Kidney glomerular epithelial cell (primary cell): ENCODE results near the gene TGFB1.

Experiments
- DNase-seq: peaks from one replicate; lab custom pipeline; 2025; lab: John Stamatoyannopoulos, UW

Gene TGFB1

GRCh38 chr19:41321204-41321599, 32.5 kb downstream of the TGFB1 start:
- no peak for DNase-seq

- DNase-seq, result no peak
Measured at GRCh38 chr19:41320568-41320967, 33.2 kb downstream of the TGFB1 start.

GRCh38 chr19:41320185-41320518, 33.6 kb downstream of the TGFB1 start:
- no peak for DNase-seq

GRCh38 chr19:41319500-41320184, 34.1 kb downstream of the TGFB1 start:
- no peak for DNase-seq

GRCh38 chr19:41318696-41319499, 34.8 kb downstream of the TGFB1 start:
- DNase-seq, result no peak

DNA sequence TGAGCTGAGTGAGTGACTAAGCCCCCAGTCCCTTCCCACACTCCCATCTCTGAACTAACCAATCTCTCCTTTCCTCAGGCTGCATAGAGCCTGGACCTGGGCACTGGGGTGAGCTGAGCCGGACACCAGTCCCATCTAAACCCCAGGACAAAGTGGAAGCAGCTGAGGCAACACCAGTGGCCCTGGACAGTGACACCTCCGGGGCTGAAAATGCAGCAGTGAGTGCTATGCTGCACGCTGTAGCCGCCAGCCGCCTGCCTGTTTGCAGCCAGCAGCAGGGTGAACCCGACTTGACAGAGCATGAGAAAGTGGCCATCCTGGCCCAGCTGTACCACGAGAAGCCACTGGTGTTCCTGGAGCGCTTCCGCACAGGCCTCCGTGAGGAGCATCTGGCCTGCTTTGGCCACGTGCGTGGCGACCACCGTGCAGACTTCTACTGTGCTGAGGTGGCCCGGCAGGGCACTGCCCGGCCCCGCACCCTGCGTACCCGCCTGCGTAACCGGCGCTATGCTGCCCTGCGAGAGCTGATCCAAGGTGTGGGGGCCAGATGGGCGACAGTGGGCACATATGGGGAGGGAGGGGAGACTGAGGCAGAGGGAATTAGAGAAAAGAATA, 37.3 kb downstream of the TGFB1 start:
- DNase-seq, result no peak

DNA sequence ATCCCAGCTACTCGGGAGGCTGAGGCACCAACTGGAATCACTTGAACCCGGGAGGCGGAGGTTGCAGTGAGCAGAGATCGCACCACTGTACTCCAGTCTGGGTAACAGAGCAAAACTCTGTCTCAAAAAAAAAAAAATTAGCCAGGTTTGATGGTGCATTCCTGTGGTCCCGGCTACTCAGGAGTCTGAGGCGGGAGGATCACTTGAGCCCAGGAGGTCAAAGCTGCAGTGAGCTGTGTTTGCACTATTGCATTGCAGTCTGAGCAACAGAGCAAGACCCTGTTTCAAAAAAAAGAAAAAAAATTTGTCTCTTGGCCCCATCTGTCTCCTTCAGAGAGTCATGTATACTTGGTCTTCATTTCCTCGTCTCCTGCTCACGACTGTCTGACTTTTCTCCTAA, 42.1 kb downstream of the TGFB1 start:
- DNase-seq, result no peak

- DNase-seq, result peak; percentile 1
Measured at GRCh38 chr19:41311072-41311471, 42.6 kb downstream of the TGFB1 start.

- peak; percentile 70 for DNase-seq
Measured at GRCh38 chr19:41310033-41310831, 43.5 kb downstream of the TGFB1 start, which contains the start of gene CCDC97. Gene CCDC97 (plus strand): TSS chr19:41310172. CDS start chr19:41310311, 139 bp downstream.

GRCh38 chr19:41309180-41310032, 44.3 kb downstream of the TGFB1 start:
- DNase-seq, result no peak

DNA sequence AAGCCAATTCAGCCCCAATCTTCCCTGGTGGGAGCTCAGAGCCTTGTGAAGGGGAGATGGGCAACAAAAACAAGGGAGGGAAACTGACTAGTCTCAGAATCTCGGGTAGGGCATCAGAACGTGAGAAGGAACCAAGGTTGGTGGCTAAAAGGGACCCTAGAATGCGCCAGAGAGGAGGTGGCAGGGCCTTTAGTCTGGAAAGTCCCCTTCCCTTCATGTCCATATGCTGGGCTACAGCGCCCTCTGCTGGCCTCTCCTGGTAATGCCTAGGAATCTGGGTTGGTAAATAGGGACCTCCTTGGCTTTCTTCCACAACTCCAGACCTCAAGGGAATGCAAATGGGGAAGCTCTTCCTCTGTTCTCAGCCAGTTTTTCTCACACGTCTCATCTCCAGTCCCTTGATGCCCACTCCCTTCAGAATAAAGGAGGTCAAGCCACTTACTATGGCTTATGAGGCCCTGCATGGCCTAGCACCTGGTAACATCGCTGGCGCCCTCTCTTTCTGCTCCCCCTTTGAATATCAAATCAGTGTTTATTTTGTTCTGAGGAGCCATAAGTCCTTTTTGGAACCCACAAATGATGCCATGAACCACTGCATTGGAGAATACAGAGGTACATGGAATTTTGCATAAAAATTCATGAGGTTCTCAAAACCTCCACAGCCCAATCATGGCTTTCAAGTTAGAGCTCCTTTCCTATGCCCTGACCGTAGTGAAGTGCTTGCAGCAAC, 45.1 kb downstream of the TGFB1 start:
- DNase-seq, result peak; percentile 82

DNA sequence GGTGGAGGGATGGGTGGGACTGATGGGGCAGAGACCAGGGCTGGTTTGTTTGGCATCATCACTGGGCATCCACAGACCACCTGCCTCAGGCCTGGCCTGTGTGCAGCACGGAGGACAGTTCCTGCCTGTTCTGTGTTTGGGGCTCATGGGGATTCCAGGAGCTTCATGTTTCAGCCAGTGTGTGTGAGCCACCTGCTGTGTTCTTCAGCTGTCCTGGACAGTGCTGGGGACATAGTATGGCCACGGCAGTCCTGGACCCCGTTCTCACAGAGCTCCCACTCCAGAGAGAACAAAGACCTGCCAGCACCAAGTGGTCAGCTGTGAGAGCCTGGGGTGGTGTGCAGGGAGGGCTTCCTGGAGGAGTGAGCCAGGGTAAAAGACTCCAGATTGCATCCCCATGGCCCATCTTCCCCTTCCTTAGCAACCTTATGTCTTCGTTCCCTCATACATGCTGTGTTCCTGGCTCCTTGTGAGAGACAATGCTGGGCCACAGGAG, 45.7 kb downstream of the TGFB1 start:
- DNase-seq, result no peak

- DNase-seq, result no peak
Measured at GRCh38 chr19:41307090-41307875, 46.4 kb downstream of the TGFB1 start.

GRCh38 chr19:41305927-41306793, 47.6 kb downstream of the TGFB1 start:
- no peak for DNase-seq

DNA sequence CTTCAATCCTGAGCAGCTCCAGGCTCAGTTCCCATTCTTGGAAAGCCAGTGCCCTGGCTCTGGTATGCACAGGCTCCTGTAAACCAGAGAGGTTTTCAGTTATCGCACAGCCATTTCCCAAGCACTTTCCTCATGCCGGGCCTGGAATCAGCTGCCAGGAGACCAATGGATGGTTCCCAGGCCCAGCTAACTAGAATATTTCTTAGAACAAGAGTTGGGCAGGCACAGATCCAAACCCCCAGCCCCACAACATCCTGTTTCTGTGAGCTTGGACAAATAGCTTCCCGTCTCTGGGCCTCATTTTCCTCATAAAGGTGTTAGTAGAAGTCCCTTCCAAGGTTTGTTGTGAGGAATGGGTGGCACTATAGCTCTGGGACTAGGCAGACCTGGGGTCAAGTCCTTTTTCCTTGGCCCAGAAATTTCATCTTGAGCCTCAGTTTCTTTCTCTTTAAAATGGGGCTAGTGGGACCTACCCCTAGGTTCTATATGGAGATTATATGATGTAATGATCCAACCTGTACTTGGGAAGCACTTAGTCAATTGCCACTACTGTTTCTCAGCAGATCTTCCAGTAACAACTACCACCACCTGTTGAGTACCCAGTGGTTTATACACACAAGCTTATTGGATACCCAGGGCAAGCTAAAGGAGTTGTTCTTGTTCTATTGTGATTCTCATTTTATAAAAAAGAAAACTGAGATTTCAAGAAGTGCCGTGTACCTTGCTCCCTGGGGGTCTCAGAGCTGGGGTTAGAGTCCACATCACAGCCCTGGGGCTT, 48.8 kb downstream of the TGFB1 start:
- DNase-seq, result no peak

GRCh38 chr19:41303954-41304353, 49.8 kb downstream of the TGFB1 start:
- DNase-seq, result no peak

GRCh38 chr19:41302624-41303351, 50.9 kb downstream of the TGFB1 start:
- no peak for DNase-seq
